Transverse colon (tissue), 4 donors: Measurements from ENCODE around the gene ZNF438. TPM values are rescaled to one million over a fixed set of nuclear protein-coding genes. Genes with fewer than 3 reads are reported as not detected.

Experiments
- DNase-seq: peaks from one replicate; pipeline ENCODE4 v3.0.0-alpha.2; 2019
- H3K27ac ChIP-seq, 4 donors: fragments of 200-600 bp; sonication (generic); 2 replicates each; pipeline ENCODE4 v1.5.1; 2016 to 2018; ENCODE audit warnings: inconsistent platforms in 4 of 4
- H3K27me3 ChIP-seq: fragments of 200-600 bp; sonication (generic); 2 replicates; pipeline ENCODE4 v1.5.1; 2017; ENCODE audit warnings: inconsistent platforms
- H3K36me3 ChIP-seq, 4 donors: fragments of 200-600 bp; sonication (generic); 2 replicates each; pipeline ENCODE4 v1.5.1; 2017 to 2019; ENCODE audit warnings: inconsistent platforms in 4 of 4
- H3K4me1 ChIP-seq, 4 donors: fragments of 200-600 bp; sonication (generic); 2 replicates each; pipeline ENCODE4 v1.5.1; 2017 to 2020; ENCODE audit warnings: inconsistent platforms in 4 of 4
- H3K4me3 ChIP-seq, 4 donors: fragments of 200-600 bp; sonication (generic); 1 replicate in 1 of 4; 2 replicates in 3 of 4; pipeline versions ENCODE4 v1.5.1 to v1.6.1; 2017 to 2019; ENCODE audit warnings: inconsistent platforms in 4 of 4
- H3K9me3 ChIP-seq, 2 donors: fragments of 200-600 bp; sonication (generic); 2 replicates each; pipeline ENCODE4 v1.5.1; 2017 to 2019; ENCODE audit warnings: inconsistent platforms in 2 of 2
- EP300 ChIP-seq: sonication (generic); formaldehyde crosslinking; IDR thresholded peaks from one replicate; pipeline ENCODE4 v1.6.1; 2017; ENCODE audit warnings: antibody characterized with exemption, low read depth
- POLR2A ChIP-seq: fragments of 450-650 bp; IDR thresholded peaks from one replicate; pipeline ENCODE4 v1.6.1; 2016; ENCODE audit warnings: antibody characterized with exemption, mild to moderate bottlenecking, moderate library complexity
- POLR2AphosphoS5 ChIP-seq, 3 donors: sonication (generic); formaldehyde crosslinking; IDR thresholded peaks; one replicate each; pipeline ENCODE4 v1.6.1; 2016; ENCODE audit warnings: antibody characterized with exemption in 3 of 3
- WGBS, 2 donors: methylation state at CpG; one replicate each; pipeline ENCODE4 v1.1.5; 2018; ENCODE audit warnings: low coverage in 1 of 2; 5-methylcytosine and 5-hydroxymethylcytosine counted together
- in situ Hi-C, 4 donors: fragments of 200-750 bp; cut with MboI; loops; one replicate each; pipeline versions ENCODE4 v1.15.0 to v1.15.1; 2017; ENCODE audit warnings: low sequenced_read_pairs in 3 of 4, low pct_ligation_motif_present in 1 of 4, low pct_unique_long_range_greater_than_20kb in 1 of 4
- intact Hi-C: fragments of 100-400 bp; cut with DNase I; formaldehyde crosslinking; loops from one replicate; pipeline ENCODE4 v1.15.1; 2023; ENCODE audit warnings: low total_unique reads
- total RNA-seq, 4 donors: library from RNA; depleted of rRNA; stranded (reverse); fragments of >200 nt; gene quantifications; one replicate each; pipeline ENCODE4 v1.1.0, GENCODE V29; 2016
- TF ChIP-seq, protein P1 (sequence below), 5 experiments: fragments of 200-600 bp in 3 of 5; fragments of 450-650 bp in 2 of 5; sonication (generic) in 3 of 5; IDR thresholded peaks; 1 replicate in 2 of 5; 2 replicates in 3 of 5; pipeline ENCODE4 v1.5.1; 2016 to 2017; ENCODE audit warnings: antibody characterized with exemption in 5 of 5, inconsistent platforms in 3 of 5, mild to moderate bottlenecking in 2 of 5, moderate library complexity in 1 of 5

Gene ZNF438
- total RNA-seq, 4 donors from 2014 or later = 4.4 to 7.4 (median 6.4) TPM

- Histone ChIP-seq H3K9me3 (no peaks in the 10 kb centered on the region), H3K36me3 (no peaks in the 10 kb centered on the region), H3K27me3 (no peaks in the 10 kb centered on the region), H3K27ac (peak overlapping the region; percentile 77 to 90 (median 86)), H3K4me3 (no peak overlapping the region), H3K4me1 (peaks cover 14 to 47% (median 19%) of the 10 kb centered on the region in 4 donors)
- in situ Hi-C loops = no loop called here
- intact Hi-C loops = no loop called here
- 50 to 57% methylated on average over 5 to 16 of the region's 16 CpGs for WGBS, 2 donors
- peak; percentile 38 for DNase-seq
- TF ChIP-seq EP300 (no peak), POLR2AphosphoS5 (IDR thresholded peaks at IDR 0.05) (peak; percentile 2 to 20 (median 15))
These were observed 219.4 kb downstream of the ZNF438 start for GRCh38 chr10:30812018-30812851.

GRCh38 chr10:30811276-30812017 is 220.2 kb downstream of the ZNF438 start:
- in situ Hi-C loops = no loop called here
- WGBS, 2 donors = 63 to 70% methylated on average over 4 to 16 of the region's 16 CpGs
- Histone ChIP-seq H3K4me1 (peaks cover 14 to 47% (median 19%) of the 10 kb centered on the region in 4 donors), H3K4me3 (no peak overlapping the region), H3K27me3 (no peaks in the 10 kb centered on the region), H3K36me3 (no peaks in the 10 kb centered on the region), H3K27ac (peak overlapping the region; percentile 77 to 90 (median 86)), H3K9me3 (no peaks in the 10 kb centered on the region)
- intact Hi-C loops = no loop called here
- TF ChIP-seq EP300 (peak; percentile 77), POLR2AphosphoS5 (IDR thresholded peaks at IDR 0.05) (peak; percentile 41 to 74 (median 70)), POLR2A (no peak)
- TF ChIP-seq, protein P1, sequence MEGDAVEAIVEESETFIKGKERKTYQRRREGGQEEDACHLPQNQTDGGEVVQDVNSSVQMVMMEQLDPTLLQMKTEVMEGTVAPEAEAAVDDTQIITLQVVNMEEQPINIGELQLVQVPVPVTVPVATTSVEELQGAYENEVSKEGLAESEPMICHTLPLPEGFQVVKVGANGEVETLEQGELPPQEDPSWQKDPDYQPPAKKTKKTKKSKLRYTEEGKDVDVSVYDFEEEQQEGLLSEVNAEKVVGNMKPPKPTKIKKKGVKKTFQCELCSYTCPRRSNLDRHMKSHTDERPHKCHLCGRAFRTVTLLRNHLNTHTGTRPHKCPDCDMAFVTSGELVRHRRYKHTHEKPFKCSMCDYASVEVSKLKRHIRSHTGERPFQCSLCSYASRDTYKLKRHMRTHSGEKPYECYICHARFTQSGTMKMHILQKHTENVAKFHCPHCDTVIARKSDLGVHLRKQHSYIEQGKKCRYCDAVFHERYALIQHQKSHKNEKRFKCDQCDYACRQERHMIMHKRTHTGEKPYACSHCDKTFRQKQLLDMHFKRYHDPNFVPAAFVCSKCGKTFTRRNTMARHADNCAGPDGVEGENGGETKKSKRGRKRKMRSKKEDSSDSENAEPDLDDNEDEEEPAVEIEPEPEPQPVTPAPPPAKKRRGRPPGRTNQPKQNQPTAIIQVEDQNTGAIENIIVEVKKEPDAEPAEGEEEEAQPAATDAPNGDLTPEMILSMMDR (IDR thresholded peaks at IDR 0.05) = no peak
- DNase-seq = no peak

DNA sequence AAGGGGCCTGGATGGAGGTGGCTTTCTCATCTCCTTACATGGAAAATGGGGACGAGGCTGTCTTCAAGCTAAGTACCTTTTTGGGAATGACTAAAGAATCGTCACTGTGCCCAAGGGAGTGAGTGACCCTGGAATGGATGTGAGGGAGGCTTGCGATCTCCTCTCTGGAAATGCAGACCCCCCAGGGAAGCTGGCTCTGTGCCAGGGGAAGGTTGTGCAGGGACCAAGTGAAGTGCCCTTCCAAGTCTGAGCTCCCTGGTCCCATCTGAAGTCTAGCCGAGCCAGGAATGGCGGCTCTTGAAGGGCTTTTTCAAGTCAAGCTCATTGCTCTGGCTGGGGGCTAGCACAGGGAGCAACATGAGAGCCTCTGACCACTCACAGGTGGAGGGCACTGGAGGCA is 221.2 kb downstream of the ZNF438 start:
- H3K4me3 ChIP-seq = no peak overlapping the region
- intact Hi-C loops (no loop called here), in situ Hi-C loops (no loop called here)

DNA sequence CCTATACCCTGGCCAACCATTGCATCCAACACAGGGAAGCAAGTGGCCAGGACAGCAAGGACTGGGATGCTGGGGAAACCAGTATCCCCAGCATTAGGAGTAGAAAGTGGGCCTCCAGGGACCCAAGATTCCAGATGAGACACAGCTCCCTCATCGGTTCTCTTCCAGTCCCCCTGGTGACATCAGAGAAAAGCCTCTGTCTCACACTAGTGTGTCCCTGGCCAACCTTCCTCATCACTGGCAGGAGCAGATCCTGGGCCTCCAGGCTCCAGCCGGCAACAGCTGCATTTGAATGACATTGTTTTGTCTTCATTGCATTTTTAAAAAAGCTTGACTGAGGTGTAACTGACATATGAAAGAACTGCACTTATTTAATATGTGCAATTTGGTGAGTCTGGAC is 224.8 kb downstream of the ZNF438 start:
- H3K27ac ChIP-seq = peak overlapping the region in 3 of 4 donors; percentile 69 to 86 (median 81)

More for the DNA sequence above, 221.2 kb downstream of the ZNF438 start:
- WGBS, 2 donors = 80 to 92% methylated on average over 3 to 5 of the region's 5 CpGs
- H3K36me3 ChIP-seq = no peaks in the 10 kb centered on the region
- peak overlapping the region; percentile 77 to 90 (median 86) for H3K27ac ChIP-seq
- TF ChIP-seq POLR2AphosphoS5 (IDR thresholded peaks at IDR 0.05) = no peak
- no peak for TF ChIP-seq EP300
- TF ChIP-seq, protein P1 (IDR thresholded peaks at IDR 0.05) = no peak
- TF ChIP-seq POLR2A = no peak
- DNase-seq = no peak
- peaks cover 14 to 41% (median 19%) of the 10 kb centered on the region in 4 donors for H3K4me1 ChIP-seq
- H3K9me3 ChIP-seq = no peaks in the 10 kb centered on the region
- H3K27me3 ChIP-seq = no peaks in the 10 kb centered on the region

More for the DNA sequence above, 224.8 kb downstream of the ZNF438 start:
- no peak for DNase-seq
- H3K4me1 ChIP-seq = peaks cover 10 to 28% (median 16%) of the 10 kb centered on the region in 4 donors
- in situ Hi-C loops (no loop called here), intact Hi-C loops (no loop called here)
- 50 to 69% methylated on average over 1 to 2 of the region's 2 CpGs for WGBS, 2 donors
- no peak for TF ChIP-seq POLR2AphosphoS5 (IDR thresholded peaks at IDR 0.05)
- TF ChIP-seq EP300 = no peak
- TF ChIP-seq POLR2A = no peak
- TF ChIP-seq, protein P1 (IDR thresholded peaks at IDR 0.05) = no peak
- H3K9me3 ChIP-seq = no peaks in the 10 kb centered on the region
- no peak overlapping the region for H3K4me3 ChIP-seq
- no peaks in the 10 kb centered on the region for H3K27me3 ChIP-seq
- no peaks in the 10 kb centered on the region for H3K36me3 ChIP-seq
